RWPE1 (cell line): ENCODE data around the gene NARS2.

Experiments
- CTCF ChIA-PET: fragments of 350-600 bp; sonication (Branson Sonifier 250); formaldehyde crosslinking; extraction: SDS; loops from one replicate; lab custom pipeline; 2021; lab: Yijun Ruan, JAX
- POLR2A ChIA-PET: fragments of 400-600 bp; formaldehyde crosslinking; extraction: SDS; loops from one replicate; lab custom pipeline; 2020; ENCODE audit warnings: antibody characterized with exemption; ENCODE audit not compliant: low non-redundant PET; lab: Yijun Ruan, JAX
- DNase-seq: peaks from one replicate; pipeline ENCODE4 v3.0.0; 2012; ENCODE audit warnings: low spot score
- H3K27ac ChIP-seq: fragments of 450-650 bp; 2 replicates; pipeline ENCODE4 v1.5.1; 2017
- TF ChIP-seq, protein P1 (sequence below): fragments of 450-650 bp; conservative IDR thresholded peaks from 2 replicates; pipeline ENCODE4 v1.5.1; 2017; ENCODE audit warnings: low read depth, mild to moderate bottlenecking

NARS2 gene

DNA sequence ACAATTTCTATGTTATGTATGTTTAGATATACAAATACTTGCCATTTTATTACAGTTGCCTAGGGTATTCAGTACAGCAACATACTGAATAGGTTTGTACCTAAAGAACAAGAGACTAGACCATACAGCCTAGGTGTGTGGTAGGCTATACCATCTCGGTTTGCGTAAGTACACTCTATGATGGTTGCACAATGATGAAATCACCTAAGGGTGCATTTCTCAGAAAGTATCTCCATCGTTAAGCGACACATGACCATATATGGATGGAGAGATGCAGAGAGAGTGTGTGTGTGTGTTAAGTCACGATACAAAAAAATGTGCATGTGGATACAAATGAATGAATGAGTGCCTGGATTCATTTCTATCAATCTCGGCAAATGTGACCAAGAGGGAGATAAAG is 37.7 kb downstream of the NARS2 start:
- TF ChIP-seq, protein P1, sequence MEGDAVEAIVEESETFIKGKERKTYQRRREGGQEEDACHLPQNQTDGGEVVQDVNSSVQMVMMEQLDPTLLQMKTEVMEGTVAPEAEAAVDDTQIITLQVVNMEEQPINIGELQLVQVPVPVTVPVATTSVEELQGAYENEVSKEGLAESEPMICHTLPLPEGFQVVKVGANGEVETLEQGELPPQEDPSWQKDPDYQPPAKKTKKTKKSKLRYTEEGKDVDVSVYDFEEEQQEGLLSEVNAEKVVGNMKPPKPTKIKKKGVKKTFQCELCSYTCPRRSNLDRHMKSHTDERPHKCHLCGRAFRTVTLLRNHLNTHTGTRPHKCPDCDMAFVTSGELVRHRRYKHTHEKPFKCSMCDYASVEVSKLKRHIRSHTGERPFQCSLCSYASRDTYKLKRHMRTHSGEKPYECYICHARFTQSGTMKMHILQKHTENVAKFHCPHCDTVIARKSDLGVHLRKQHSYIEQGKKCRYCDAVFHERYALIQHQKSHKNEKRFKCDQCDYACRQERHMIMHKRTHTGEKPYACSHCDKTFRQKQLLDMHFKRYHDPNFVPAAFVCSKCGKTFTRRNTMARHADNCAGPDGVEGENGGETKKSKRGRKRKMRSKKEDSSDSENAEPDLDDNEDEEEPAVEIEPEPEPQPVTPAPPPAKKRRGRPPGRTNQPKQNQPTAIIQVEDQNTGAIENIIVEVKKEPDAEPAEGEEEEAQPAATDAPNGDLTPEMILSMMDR, result no peak
- H3K27ac ChIP-seq, result no peak overlapping the region
- ChIA-PET POLR2A (no interaction called here), CTCF (interaction anchor here (0.6 to 1.1 kb wide), 2 partner anchors 27 to 31 kb away, joined by 3 to 4 read pairs; no protein-coding TSS in a partner anchor)
- no peak for DNase-seq

DNA sequence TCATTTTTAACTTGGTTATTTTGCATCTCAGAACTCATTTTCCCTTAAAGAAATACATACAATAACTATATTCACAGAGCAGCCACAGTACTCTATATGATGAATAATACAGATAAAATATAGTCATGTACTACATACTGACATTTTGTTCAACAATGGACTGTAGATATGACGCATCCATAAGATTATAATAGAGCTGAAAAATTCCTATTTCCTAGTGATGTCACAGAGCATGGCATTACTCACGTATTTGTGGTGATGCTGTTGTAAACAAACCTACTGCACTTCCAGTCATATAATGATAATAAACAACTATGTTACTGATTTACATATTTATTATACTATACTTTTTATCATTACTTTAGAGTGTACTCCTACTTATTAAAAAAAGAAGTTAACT is 38.7 kb downstream of the NARS2 start:
- no peak overlapping the region for H3K27ac ChIP-seq
- CTCF ChIA-PET, result interaction anchor here (1.1 kb wide), 1 partner anchor 28 kb away, joined by 3 read pairs; no protein-coding TSS in a partner anchor
- TF ChIP-seq, protein P1, result no peak
- POLR2A ChIA-PET, result no interaction called here
- DNase-seq, result no peak

DNA sequence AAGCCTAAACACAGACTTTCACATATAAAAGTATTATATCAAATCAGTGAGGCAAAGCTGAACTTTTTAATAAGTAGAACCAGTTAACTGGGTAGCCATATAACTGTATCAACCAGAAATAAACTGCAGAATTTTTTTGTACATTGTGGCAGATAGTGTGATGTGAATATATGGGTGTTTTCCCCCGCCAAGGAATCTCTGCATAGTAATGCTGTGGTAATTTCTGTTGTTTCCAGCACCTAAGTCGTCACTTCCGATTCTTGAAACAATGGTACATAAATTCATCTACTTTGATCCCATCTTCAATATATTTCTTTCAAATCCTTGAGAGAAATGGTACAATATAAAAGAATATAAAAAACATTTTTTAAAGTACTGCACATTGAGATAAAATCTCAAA is 39.6 kb downstream of the NARS2 start:
- ChIA-PET POLR2A (no interaction called here), CTCF (no interaction called here)
- H3K27ac ChIP-seq, result no peak overlapping the region
- no peak for DNase-seq
- TF ChIP-seq, protein P1, result no peak

DNA sequence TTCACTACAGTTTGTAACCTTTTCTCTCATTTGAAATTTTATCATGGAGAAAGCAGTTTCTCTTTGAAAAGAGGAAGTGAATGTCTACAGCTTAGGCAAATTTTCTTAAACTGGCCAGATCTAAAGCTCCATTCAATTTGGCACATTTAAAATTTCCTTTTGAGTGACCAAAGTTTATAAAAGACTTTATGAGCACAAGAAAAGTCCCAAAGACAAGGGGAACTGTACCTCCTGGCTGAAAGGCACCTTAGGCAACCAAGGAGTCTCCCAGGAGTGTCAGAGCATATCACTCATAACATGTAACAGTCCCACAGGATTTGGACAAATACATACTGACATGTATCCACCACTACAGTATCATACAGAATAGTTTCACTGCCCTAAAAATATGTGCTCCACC is 41.3 kb downstream of the NARS2 start:
- CTCF ChIA-PET, result interaction anchor here (0.6 to 0.7 kb wide), 2 partner anchors 17 to 1145 kb away, joined by 3 to 5 read pairs; no protein-coding TSS in a partner anchor
- DNase-seq, result no peak
- POLR2A ChIA-PET, result no interaction called here
- no peak overlapping the region for H3K27ac ChIP-seq
- TF ChIP-seq, protein P1, result no peak

DNA sequence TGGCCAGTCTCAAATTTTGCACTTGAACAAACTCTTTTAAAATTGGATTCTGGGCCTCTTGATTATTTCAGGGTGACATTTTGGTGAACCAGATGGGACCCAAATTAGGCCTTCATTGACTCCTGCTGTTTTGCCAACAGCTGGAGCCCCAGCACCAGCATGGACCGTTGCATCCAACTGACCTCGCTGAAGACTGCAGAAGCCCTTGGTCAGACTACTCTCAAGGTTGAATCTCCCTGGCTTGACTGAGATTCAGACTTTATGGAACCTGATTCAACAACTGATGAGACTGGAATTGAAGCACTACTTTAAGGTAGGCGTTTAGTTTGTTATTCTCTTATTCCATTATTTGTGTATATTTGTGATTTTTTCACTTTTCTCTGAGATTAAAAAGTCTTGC is 41.7 kb downstream of the NARS2 start:
- POLR2A ChIA-PET, result no interaction called here
- CTCF ChIA-PET, result interaction anchor here (0.7 kb wide), 1 partner anchor 1144 kb away, joined by 5 read pairs; no protein-coding TSS in a partner anchor
- TF ChIP-seq, protein P1, result no peak
- no peak overlapping the region for H3K27ac ChIP-seq
- no peak for DNase-seq

DNA sequence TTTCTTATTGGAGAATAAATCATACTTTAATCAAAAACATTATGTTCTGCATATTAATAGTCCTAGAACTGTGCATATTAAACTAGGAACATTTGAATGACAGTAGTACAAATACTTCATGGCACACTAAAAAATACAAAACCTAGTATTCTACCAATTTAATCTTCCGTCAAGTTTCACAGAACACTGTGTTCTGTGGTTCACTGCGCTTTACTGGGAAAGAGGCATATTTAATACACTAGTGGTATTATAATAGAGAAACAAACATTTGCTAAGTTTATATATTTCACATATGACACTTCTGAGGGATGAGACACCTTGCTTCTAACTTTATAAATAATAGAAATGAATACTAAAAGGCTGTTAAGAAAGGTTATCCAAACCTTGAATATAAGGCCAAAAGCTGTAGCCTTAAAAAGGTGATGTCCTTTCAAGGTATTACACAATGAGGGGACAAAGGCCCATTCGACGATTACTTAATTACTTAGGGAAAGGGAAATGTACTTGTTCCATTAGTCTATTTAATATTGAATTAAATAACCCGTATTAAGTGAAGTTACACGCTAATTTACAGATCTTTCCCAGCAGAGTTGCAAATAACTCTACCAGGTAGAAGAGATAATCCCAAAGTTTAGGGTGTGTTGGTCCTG is 48.0 kb downstream of the NARS2 start:
- H3K27ac ChIP-seq, result no peak overlapping the region
- ChIA-PET POLR2A (no interaction called here), CTCF (no interaction called here)
- TF ChIP-seq, protein P1, result no peak
- DNase-seq, result no peak
